ENCODE data around the gene DPP10. TPM values are rescaled to one million over a fixed set of nuclear protein-coding genes. Genes with fewer than 3 reads are reported as not detected.

Gene DPP10
- total and polyA plus RNA-seq, 9 donors, result 0.12 to 5.9 (median 0.64) TPM; not detected in 3

DNA sequence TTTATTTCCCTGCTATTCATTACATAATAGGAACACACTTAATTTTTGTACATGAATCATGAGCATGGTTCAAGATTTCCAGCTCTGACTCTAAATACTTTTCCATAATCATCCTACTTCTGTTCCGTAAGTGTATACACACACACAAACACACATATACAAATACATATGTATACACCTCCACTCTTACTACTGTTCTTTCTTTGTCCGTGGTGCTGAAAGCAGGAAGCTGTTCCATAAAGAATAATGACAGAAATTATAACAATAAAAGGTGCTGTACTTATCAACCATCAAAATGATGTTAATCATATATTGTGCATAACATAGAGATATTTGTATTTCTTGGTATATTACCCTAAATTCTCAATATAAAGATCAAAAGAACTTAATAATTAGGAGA lies 776.9 kb downstream of the DPP10 start:
- TF ChIP-seq POLR2A (IDR thresholded peaks at IDR 0.05), result no peak
- TF ChIP-seq, protein P1, sequence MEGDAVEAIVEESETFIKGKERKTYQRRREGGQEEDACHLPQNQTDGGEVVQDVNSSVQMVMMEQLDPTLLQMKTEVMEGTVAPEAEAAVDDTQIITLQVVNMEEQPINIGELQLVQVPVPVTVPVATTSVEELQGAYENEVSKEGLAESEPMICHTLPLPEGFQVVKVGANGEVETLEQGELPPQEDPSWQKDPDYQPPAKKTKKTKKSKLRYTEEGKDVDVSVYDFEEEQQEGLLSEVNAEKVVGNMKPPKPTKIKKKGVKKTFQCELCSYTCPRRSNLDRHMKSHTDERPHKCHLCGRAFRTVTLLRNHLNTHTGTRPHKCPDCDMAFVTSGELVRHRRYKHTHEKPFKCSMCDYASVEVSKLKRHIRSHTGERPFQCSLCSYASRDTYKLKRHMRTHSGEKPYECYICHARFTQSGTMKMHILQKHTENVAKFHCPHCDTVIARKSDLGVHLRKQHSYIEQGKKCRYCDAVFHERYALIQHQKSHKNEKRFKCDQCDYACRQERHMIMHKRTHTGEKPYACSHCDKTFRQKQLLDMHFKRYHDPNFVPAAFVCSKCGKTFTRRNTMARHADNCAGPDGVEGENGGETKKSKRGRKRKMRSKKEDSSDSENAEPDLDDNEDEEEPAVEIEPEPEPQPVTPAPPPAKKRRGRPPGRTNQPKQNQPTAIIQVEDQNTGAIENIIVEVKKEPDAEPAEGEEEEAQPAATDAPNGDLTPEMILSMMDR (IDR thresholded peaks at IDR 0.05), result no peak
- no peak for TF ChIP-seq EP300 (IDR thresholded peaks at IDR 0.05)
- H3K36me3 ChIP-seq, result no peaks in the 10 kb centered on the region

DNA sequence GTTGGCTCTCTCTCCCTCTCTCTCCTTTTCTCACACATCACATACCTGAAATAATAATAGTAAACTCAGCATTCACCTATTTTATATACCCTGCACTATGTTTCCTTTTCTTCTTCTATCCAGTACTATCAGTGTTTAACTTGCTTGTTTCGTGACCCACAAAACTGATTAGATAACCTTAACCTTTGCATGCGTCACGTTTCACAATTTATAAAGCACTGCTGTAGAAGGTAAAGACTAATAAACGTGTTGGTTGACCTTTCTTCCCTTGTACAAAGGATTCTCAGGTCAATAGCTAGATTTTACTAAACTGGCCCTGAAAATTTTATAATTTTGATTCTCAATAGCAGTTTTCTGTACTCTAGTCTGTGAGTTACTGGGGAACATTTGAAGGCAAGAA lies 791.7 kb downstream of the DPP10 start:
- Histone ChIP-seq H3K27ac (no peak overlapping the region), H3K4me3 (no peak overlapping the region), H3K36me3 (no peaks in the 10 kb centered on the region), H3K4me1 (ENCODE audit: insufficient read depth) (no peaks in the 10 kb centered on the region), H3K27me3 (no peaks in the 10 kb centered on the region), H3K9me3 (no peaks in the 10 kb centered on the region)
- TF ChIP-seq, protein P1 (IDR thresholded peaks at IDR 0.05), result no peak
- TF ChIP-seq POLR2A (IDR thresholded peaks at IDR 0.05) (no peak), EP300 (IDR thresholded peaks at IDR 0.05) (no peak)
- intact Hi-C loops (cut with DNase I), result no loop called here
- 36 to 55% (median 46%) methylated on average over 4 of the region's 4 CpGs for WGBS, 3 donors
- DNase-seq, result no peak

More for the DNA sequence above, 776.9 kb downstream of the DPP10 start:
- intact Hi-C loops (cut with DNase I), result no loop called here
- no peaks in the 10 kb centered on the region for H3K9me3 ChIP-seq
- no peaks in the 10 kb centered on the region for H3K27me3 ChIP-seq
- H3K4me3 ChIP-seq, result no peak overlapping the region
- DNase-seq, result no peak
- WGBS, 3 donors, result 80 to 86% (median 85%) methylated on average over 2 of the region's 2 CpGs
- H3K27ac ChIP-seq, result no peak overlapping the region
- H3K4me1 ChIP-seq (ENCODE audit: insufficient read depth), result no peaks in the 10 kb centered on the region

DNA sequence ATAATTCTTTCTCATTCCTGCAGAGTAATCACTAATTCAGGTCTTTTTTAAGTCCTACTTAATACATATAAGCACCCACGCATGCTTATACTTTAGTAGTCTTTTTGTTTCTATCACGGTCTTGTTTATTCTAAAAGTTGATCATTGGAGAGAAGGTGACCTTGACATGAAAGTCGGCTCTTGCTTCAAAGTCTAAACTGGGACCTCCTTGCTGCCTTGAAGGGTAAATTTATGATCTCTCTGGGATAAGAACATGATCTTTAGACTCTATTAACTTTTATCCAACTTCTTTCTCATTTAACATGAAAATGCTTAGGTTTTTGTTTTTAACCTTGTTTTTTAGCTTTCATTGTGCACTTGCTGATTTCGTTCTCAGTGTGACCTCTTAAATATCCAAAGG lies 792.3 kb downstream of the DPP10 start:
- no peaks in the 10 kb centered on the region for H3K36me3 ChIP-seq
- H3K4me1 ChIP-seq (ENCODE audit: insufficient read depth), result no peaks in the 10 kb centered on the region
- intact Hi-C loops (cut with DNase I), result no loop called here
- H3K27ac ChIP-seq, result no peak overlapping the region
- H3K27me3 ChIP-seq, result no peaks in the 10 kb centered on the region
- H3K9me3 ChIP-seq, result no peaks in the 10 kb centered on the region
- no peak overlapping the region for H3K4me3 ChIP-seq
- no peak for DNase-seq
- TF ChIP-seq, protein P1 (IDR thresholded peaks at IDR 0.05), result no peak
- TF ChIP-seq POLR2A (IDR thresholded peaks at IDR 0.05), result no peak
- no peak for TF ChIP-seq EP300 (IDR thresholded peaks at IDR 0.05)
- WGBS, 3 donors, result 4 to 11% (median 5%) methylated on average over 4 of the region's 4 CpGs

DNA sequence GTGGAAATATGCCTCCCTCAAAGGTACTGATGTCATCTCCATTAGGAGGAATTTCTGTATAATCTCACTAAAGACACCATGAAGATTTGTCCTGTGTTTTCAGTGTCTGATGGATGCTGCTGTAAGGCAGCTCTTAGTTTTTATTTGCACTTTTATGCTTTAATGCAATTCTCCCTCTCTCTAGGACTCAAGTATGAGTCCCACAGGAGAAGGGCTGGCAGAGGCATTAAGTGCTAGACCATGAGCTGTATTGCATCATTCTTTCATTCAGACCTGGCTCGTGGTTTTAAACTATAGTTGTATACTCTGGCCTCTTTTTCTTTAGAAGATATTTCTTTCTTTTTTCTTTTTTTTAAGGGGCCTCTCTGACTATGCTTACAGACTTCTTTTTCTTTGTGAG lies 805.6 kb downstream of the DPP10 start:
- H3K36me3 ChIP-seq, result no peaks in the 10 kb centered on the region
- H3K4me1 ChIP-seq (ENCODE audit: insufficient read depth), result no peaks in the 10 kb centered on the region
- H3K27me3 ChIP-seq, result no peaks in the 10 kb centered on the region
- TF ChIP-seq POLR2A (IDR thresholded peaks at IDR 0.05) (no peak), EP300 (IDR thresholded peaks at IDR 0.05) (no peak)
- TF ChIP-seq, protein P1 (IDR thresholded peaks at IDR 0.05), result no peak
- intact Hi-C loops (cut with DNase I), result no loop called here
- no peak overlapping the region for H3K4me3 ChIP-seq
- WGBS, 3 donors, result 63 to 73% (median 68%) methylated on average over 1 of the region's 1 CpG
- DNase-seq, result no peak
- no peaks in the 10 kb centered on the region for H3K9me3 ChIP-seq
- no peak overlapping the region for H3K27ac ChIP-seq
